HG02970 (cell line): Measurements from ENCODE around the gene GNAI1.

Experiments used
- ATAC-seq: cut with Tn5 transposase; IDR thresholded peaks from one replicate; pipeline ENCODE4 v1.9.1; 2021; ENCODE audit warnings: mild to moderate bottlenecking, moderate library complexity, moderate number of reproducible peaks; ENCODE audit not compliant: unreplicated experiment, low FRiP score

GNAI1 gene

DNA sequence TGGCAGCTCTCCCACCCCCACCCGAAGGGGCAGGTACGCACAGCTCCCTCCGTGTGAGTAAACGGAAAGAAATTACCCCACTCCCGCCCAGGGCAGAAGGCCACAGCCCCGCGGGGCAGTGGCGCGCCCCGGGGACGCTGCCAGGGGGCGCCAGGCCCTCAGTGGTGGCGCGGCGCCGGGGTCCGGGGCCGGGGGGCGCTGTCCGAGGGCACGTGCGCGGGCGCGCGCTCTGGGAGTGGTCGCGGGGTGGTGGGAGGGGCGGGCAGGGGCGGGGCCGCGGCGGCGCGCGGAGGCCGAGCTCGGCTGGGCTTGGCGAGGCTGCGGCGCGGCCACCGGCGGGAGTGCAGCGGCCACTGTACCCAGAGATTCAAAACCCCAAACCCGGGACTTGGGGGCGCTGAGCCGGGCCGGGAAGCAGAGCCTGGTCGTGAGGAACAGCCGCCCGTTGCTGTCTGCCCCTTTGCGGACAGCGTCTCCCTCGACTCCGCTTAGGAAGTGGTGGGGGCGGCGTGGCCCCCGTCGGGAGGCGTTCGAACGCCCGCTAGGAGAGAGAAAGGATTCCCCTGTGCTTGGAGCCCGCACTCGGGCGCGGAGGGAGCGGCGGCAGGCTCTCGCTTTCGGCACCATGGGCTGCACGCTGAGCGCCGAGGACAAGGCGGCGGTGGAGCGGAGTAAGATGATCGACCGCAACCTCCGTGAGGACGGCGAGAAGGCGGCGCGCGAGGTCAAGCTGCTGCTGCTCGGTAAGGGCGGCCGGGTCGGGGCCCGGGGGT, at the start of gene GNAI1:
TSS of gene GNAI1 (plus strand) at position 296 of the 773 bp plus-strand sequence. CDS start at position 626, 330 bp downstream.
- no peak for ATAC-seq

- ATAC-seq = no peak
Observed at GRCh38 chr7:80087051-80087770, 47.4 kb upstream of the GNAI1 start.

DNA sequence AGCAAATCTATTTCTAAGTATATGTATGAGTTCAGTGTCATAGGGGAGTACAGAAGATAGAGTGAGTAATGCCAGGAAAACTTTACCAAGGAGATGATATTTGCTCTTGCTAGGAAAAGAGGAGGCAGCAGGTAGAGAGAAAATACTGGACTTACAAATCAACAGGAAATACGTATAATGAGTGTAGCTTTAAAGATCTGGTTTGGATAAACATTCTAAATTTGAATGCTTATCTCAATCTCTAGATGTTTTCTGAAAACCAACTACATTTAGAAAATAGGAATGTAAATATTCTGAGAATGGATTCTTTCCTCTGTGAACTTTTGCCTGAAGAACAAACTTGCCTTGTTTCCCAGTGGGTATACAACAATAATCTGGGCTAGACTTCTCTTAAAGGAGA, 46.9 kb upstream of the GNAI1 start:
- no peak for ATAC-seq

DNA sequence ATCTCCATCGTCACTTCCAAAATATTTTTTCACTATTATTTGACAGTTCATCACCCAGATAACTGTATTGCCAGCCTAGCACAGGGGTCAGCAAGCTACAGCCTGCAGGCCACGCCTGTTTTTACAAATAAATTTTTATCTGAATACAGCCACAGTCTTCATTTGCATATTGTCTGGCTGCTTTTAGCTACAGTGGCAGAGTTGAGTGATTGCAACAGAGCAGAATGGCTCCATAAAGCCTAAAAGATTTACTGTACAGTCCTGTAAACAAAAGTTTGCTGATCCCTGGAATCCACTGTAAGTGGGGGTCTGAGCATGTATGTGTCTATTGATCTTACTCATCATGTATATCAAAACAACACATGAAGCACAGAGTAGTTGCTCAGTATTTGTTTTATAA, 45.9 kb upstream of the GNAI1 start:
- no peak for ATAC-seq

DNA sequence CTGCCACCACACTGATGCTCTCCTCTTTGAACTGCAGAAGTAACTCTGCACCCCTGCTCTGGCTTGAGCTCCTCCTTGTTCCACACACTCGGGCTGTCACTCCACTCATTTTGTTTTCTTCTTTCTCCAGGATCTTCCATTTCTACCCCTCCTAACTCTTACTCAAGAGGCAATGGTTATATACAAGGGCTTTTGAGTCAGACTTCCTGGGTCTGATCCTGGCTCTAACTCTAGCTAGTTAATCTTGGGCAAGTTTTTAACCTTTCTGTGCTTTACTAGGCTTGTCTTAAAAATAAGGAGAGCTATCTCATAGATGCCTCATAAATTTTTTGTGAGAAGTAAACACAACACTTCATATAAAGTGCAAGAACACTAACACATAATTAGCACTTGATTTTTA, 45.3 kb upstream of the GNAI1 start:
- no peak for ATAC-seq

DNA sequence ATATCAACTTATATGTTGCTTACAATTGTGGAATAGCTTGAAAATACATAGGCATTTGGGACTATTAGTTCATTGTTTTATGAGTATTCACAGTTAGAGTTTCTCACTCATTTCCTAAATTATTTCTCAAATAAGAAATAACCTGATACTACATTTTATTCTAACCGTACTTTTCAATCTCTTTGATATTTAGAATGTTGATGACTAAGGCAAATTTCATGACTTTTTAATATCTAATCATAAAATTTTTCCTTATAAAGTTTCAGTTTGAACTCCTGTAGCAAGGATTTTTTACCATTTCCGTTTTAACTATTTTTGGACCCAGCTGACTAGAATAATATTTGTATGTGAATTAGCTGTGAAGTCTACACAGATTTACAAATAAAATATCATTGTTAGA, 41.3 kb upstream of the GNAI1 start:
- no peak for ATAC-seq

- no peak for ATAC-seq
Observed at GRCh38 chr7:80095545-80095944, 39.1 kb upstream of the GNAI1 start.

GRCh38 chr7:80097756-80098155, 36.9 kb upstream of the GNAI1 start:
- ATAC-seq = no peak

- ATAC-seq = no peak
Observed at GRCh38 chr7:80098795-80099194, 35.8 kb upstream of the GNAI1 start.

DNA sequence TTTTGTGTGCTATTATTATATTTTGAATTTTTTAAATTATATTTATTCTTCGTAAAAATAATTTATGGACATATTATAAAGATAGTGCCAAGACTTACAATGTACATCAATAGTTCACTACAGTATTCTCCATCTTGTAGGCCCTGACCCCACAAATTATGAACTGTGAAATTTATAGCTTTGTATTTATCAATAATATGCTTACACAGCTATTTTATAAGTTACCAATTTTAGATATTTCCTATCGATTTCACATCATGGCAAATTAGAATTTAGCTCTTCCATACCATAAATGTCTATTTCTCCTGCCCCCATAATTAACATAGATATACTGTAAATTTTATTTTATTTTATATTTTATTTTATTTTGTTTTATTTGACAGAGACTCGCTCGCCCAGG, 34.4 kb upstream of the GNAI1 start:
- no peak for ATAC-seq

DNA sequence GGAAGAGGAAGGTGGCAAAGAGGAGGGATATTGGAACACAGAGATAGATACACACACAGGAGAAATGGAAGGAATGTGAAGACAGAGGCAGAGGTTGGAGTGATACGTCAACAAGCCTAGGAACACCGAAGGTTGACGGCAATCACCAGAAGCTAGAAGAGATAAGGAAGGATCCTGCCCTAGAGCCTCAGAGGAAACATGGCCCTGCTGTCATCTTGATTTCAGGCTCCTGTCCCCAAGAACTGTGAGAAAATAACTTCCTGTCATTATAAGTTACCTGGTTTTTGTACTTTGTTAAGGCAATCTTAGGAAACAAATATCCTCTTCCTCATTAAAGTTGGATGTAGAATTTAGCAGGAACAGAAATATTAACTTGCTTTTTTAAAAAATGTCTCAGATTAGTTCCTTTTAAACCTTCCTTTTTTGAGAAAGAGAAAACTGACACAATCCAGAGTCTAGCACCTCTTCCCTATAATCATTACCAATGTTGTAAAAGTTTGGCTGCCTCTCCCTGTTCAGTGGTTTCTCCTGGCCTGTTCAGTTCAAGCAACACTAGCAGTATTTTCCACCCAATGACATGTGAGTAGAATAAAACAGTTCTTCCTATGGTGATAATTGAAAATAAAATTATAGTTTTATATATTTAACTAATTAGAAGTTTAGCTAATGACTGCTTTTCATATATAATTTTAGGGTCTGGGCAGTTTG, 28.8 kb upstream of the GNAI1 start:
- no peak for ATAC-seq

- no peak for ATAC-seq
Observed at GRCh38 chr7:80106498-80107113, 28.0 kb upstream of the GNAI1 start.

DNA sequence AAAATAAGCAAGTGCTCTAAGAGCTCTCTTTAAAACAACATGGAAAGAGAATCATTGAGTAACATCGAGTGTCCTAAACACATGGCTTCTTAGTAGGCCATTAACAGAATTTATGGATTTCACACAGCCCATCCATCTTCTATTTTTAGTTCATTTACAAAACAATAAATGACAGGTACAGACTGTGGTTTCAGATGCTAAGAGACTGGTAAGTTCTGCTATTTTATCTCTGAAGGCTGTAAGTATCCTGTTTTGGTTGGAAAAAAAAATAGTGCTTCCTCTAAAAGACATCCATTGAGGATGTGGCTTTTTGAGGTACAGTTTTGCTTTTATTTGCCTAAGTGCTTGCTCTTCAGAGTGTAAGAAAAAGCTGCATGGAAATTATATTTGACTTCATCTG, 27.4 kb upstream of the GNAI1 start:
- ATAC-seq = peak; percentile 41

GRCh38 chr7:80110376-80110775, 24.3 kb upstream of the GNAI1 start:
- ATAC-seq = no peak

DNA sequence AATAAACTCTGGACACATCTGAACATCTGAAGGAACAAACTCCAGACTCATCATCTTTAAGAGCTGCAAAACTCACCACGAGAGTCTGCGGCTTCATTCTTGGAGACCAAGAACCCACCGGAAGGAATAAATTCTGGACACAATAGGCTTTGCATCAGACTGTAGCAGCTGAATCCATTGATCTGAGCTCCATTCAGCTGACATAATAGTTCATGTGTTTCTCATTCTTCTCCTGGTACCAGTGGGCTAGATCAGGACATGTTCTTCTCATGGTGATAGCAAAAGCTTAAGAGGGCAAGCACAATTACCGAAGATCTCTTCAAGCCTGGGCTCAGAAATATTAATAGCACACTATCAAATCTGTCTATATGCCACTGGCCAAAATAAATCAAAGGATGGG, 20.5 kb upstream of the GNAI1 start:
- ATAC-seq = no peak

GRCh38 chr7:80124526-80125264, 9.9 kb upstream of the GNAI1 start:
- ATAC-seq = no peak

DNA sequence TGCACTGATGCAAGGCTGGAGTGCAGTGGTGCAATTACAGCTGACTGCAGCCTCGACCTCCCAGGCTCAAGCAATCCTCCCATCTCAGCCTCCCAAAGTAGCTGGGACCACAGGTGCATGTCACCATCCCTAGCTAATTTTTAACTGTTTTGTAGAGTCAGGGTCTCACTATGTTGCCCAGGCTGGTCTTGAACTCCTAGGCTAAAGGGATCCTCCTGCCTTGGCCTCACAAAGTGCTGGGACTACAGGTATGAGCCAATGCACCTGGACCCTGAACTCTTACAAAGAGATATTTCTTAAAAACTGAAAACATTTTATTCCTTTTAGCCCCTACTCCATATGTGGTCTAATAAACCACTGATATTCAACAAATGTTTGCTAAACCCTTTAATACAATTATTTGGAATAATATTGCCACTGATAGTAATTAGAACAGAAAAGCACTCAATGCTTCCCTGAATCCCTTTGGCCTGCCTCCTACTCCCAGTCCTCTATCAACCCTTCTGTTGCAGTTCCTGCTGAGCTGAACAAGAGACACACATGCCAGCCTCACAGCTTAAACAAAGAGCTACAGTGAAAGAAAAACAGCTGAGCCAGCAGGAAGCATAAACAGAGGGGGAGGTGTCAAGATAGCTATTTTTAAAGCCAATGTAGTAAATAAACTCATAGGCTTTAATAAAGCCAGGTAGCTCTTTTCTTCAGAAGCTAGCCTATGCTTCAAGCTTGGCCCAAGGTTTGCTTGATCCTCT, 7.0 kb upstream of the GNAI1 start:
- no peak for ATAC-seq

- no peak for ATAC-seq
Observed at GRCh38 chr7:80128918-80129317, 5.7 kb upstream of the GNAI1 start.

DNA sequence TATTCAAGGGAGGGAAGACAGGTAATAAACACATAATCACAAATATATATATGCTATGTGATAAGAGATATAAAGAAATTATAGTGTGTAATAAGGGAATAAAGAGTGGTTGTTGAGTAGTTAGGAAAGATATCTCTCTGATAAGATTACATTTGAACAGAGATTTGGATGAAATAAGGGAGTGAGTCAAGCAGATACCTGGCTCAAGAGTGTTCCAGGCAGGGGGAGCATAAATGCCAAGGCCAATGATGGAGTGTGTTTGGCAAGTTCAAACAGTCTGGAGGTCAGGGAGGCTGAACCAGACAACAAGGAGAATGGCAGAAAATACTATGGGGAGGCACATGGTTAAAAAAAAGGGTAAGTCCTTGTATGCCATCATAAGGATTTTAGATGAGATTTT, 4.8 kb upstream of the GNAI1 start:
- ATAC-seq = no peak
